Fibroblast of villous mesenchyme (primary cell): Measurements from ENCODE around the gene WWTR1. TPM values are rescaled to one million over a fixed set of nuclear protein-coding genes. Genes with fewer than 3 reads are reported as not detected.

Experiments used
- DNase-seq: peaks from one replicate; pipeline ENCODE4 v3.0.0-alpha.2; 2010; ENCODE audit warnings: low read depth
- H3K4me3 ChIP-seq: 2 replicates; pipeline ENCODE4 v1.5.1; 2011; ENCODE audit warnings: low read depth, mild to moderate bottlenecking, low read length
- total RNA-seq: library from RNA; depleted of rRNA; stranded (reverse); fragments of >200 nt; gene quantifications from 2 replicates; pipeline ENCODE4 v1.2.3, GENCODE V29; 2012
- TF ChIP-seq, protein P1 (sequence below): IDR thresholded peaks from 2 replicates; pipeline ENCODE4 v1.5.1; 2012; ENCODE audit warnings: low read depth, mild to moderate bottlenecking, low read length; ENCODE audit not compliant: insufficient read depth

Gene WWTR1
- total RNA-seq, 1 donor, result 37.6 TPM

DNA sequence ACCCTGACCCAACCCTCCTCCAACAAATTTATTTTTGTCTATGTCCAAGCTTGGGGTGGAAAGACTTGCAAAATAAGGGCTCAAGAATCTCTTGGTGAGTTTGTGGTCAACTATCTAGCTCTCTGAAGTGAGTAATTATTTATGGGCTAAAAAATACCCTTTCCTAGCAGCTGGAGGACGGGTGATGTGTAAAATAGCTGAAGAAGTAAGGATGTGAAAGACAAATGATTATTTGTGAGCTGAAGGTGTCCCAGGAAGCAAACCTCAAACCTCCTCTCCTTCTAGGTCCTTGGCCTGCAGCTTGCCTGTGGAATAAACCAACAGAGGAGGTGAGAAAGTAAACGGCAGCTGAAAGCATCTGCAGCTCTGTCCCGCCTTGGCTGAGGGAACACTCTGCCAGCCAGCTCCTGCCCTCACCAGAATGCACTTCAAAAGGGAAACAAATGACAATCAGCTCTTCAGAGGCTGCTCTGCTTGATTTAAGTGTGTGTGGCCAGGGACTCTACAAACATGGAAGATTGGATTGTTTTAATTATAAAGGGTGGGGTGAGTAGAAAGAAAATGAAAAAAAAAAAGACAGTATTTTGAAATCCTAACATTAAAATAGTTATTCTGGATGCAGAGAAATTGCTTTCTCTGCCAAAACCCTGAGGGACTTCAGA, 123.0 kb downstream of the WWTR1 start:
- H3K4me3 ChIP-seq, result no peak overlapping the region
- DNase-seq, result peak; percentile 63
- TF ChIP-seq, protein P1, sequence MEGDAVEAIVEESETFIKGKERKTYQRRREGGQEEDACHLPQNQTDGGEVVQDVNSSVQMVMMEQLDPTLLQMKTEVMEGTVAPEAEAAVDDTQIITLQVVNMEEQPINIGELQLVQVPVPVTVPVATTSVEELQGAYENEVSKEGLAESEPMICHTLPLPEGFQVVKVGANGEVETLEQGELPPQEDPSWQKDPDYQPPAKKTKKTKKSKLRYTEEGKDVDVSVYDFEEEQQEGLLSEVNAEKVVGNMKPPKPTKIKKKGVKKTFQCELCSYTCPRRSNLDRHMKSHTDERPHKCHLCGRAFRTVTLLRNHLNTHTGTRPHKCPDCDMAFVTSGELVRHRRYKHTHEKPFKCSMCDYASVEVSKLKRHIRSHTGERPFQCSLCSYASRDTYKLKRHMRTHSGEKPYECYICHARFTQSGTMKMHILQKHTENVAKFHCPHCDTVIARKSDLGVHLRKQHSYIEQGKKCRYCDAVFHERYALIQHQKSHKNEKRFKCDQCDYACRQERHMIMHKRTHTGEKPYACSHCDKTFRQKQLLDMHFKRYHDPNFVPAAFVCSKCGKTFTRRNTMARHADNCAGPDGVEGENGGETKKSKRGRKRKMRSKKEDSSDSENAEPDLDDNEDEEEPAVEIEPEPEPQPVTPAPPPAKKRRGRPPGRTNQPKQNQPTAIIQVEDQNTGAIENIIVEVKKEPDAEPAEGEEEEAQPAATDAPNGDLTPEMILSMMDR, result no peak

DNA sequence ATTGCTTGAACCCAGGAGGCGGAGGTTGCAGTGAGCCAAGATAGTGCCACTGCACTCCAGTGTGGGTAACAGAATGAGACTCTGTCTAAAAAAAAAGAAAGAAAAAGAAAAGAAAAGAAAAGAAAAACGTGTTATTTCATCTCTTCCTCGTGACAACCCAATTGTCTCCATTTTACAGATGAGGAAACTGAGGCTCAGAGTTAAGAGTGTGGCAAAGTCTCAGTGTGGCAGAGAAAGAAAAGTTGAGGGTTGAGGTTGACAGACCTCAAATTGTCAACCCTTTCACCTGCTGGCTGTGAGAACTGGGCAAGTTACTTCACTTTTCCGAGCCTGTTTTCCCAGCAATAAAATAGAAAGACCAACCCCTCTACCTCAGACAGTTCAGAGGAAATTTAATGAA, 123.7 kb downstream of the WWTR1 start:
- H3K4me3 ChIP-seq, result no peak overlapping the region
- DNase-seq, result no peak
- TF ChIP-seq, protein P1, result no peak

DNA sequence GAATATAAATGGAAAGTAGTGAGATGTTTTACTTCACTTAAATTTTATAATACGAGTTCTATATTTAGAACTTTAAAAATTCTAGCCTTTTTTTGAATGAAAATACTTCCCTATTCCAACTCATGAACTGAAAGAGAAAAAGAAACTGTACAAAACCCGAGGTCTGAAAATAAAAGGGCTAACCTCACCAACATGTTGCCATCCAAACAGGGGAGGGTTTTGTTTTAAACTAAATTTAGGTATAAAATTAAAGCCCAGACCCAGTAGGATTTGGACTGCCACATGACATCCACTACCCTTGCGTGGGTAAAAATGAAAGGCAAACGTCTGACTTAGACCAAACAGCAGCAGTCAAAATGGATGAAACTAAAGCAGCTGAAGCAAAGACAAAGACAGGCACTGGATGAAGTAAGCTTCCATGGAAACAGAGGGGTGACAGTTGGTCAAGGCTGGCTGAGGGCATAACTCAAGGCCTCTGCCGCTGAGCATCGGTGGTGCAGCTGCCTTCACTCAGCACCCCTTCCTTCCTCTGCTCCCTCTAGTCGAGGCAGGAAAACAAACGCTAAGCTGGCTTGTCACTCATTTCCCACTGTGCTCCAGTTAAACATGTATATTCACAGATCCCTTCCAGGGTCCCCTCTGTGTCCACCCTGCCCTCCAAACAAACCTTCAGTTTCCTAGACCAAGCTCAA, 125.2 kb downstream of the WWTR1 start:
- DNase-seq, result no peak
- TF ChIP-seq, protein P1, result no peak
- H3K4me3 ChIP-seq, result no peak overlapping the region

- H3K4me3 ChIP-seq, result no peak overlapping the region
- DNase-seq, result no peak
- TF ChIP-seq, protein P1, result no peak
Observed at GRCh38 chr3:149529099-149529498, 128.7 kb downstream of the WWTR1 start.

- DNase-seq, result peak; percentile 48
- TF ChIP-seq, protein P1, result no peak
- H3K4me3 ChIP-seq, result no peak overlapping the region
Observed at GRCh38 chr3:149528340-149528650, 129.5 kb downstream of the WWTR1 start.

GRCh38 chr3:149527531-149528339, 130.1 kb downstream of the WWTR1 start:
- DNase-seq, result peak; percentile 39

More at GRCh38 chr3:149527531-149528339, 130.1 kb downstream of the WWTR1 start:
- no peak overlapping the region for H3K4me3 ChIP-seq
- TF ChIP-seq, protein P1, result peak; percentile 18
